Endothelial cell of umbilical vein (primary cell): ENCODE results near the gene C1orf122. TPM values are rescaled to one million over a fixed set of nuclear protein-coding genes. Genes with fewer than 3 reads are reported as not detected.

Experiments
- BruUV-seq: library from RNA; stranded (reverse); fragments of 400-500 nt; replicated peaks from 2 replicates; lab custom pipeline; 2021; lab: Mats Ljungman, UMichigan
- CTCF ChIA-PET: fragments of 300-600, 350-600 bp; sonication (Branson Sonifier 250); formaldehyde crosslinking; loops from one replicate; lab custom pipeline; 2021; ENCODE audit warnings: antibody characterized with exemption, inconsistent platforms; lab: Charles Lee
- POLR2A ChIA-PET: fragments of 300-600, 350-600 bp; sonication (Branson Sonifier 250); formaldehyde crosslinking; loops from one replicate; lab custom pipeline; 2021; ENCODE audit warnings: antibody characterized with exemption, inconsistent platforms; lab: Charles Lee
- DNase-seq: peaks from one replicate; pipeline ENCODE4 v3.0.0-alpha.2; 2011; ENCODE audit warnings: low read depth, low spot score
- FAIRE-seq: peaks from 2 replicates; lab custom pipeline; 2011; peaks lifted over from hg19 to GRCh38; lab: Jason Lieb, UNC
- H2AFZ ChIP-seq: 2 replicates; pipeline ENCODE4 v1.6.0; 2012; ENCODE audit warnings: low read depth, low read length, control low read depth, inconsistent platforms
- H3K27ac ChIP-seq: 2 replicates; pipeline ENCODE4 v1.5.1; 2011; ENCODE audit warnings: low read depth, mild to moderate bottlenecking, control low read depth, low read length, moderate library complexity; ENCODE audit not compliant: insufficient read depth
- H3K27me3 ChIP-seq, 2 experiments: 2 replicates each; pipeline versions ENCODE4 v1.6.0 to v1.6.1; 2011; ENCODE audit warnings: low read length in 2 of 2, mixed read lengths in 1 of 2; ENCODE audit not compliant: control insufficient read depth in 2 of 2, insufficient read depth in 2 of 2
- H3K36me3 ChIP-seq, 2 experiments: 2 replicates in 1 of 2; 3 replicates in 1 of 2; pipeline ENCODE4 v1.5.1; 2011; ENCODE audit warnings: low read length in 2 of 2, mild to moderate bottlenecking in 1 of 2, moderate library complexity in 1 of 2; ENCODE audit not compliant: control insufficient read depth in 2 of 2, insufficient read depth in 2 of 2; ENCODE audit errors: extremely low read depth in 1 of 2
- H3K4me1 ChIP-seq: 3 replicates; pipeline ENCODE4 v1.5.1; 2011; ENCODE audit warnings: mild to moderate bottlenecking, low read length; ENCODE audit not compliant: control insufficient read depth, insufficient read depth; ENCODE audit errors: extremely low read depth
- H3K4me2 ChIP-seq: 2 replicates; pipeline ENCODE4 v1.6.1; 2011; ENCODE audit warnings: low read length, control low read depth, mixed read lengths; ENCODE audit not compliant: insufficient read depth
- H3K4me3 ChIP-seq, 3 experiments: fragments of 200-600 bp in 1 of 3; sonication (generic), shearing (Covaris generic) in 1 of 3; replicated peaks in 1 of 3; 2 replicates each; pipeline ENCODE4 v1.5.1; 2011 to 2016; ENCODE audit warnings: control low read depth in 3 of 3, low read length in 3 of 3, mild to moderate bottlenecking in 2 of 3, inconsistent platforms in 1 of 3, low read depth in 1 of 3, moderate library complexity in 1 of 3; ENCODE audit not compliant: insufficient read depth in 1 of 3
- H3K79me2 ChIP-seq: 2 replicates; pipeline ENCODE4 v1.6.0; 2012; ENCODE audit warnings: low read length, inconsistent platforms; ENCODE audit not compliant: control insufficient read depth, insufficient read depth
- H3K9ac ChIP-seq: replicated peaks from 2 replicates; pipeline ENCODE3; 2011; ENCODE audit warnings: low read length, control low read depth; ENCODE audit not compliant: insufficient read depth; ENCODE audit errors: extremely low read depth
- H3K9me1 ChIP-seq: replicated peaks from 3 replicates; pipeline ENCODE4 v1.6.0; 2011; ENCODE audit warnings: mild to moderate bottlenecking, low read length; ENCODE audit not compliant: control insufficient read depth, insufficient read depth; ENCODE audit errors: extremely low read depth
- H3K9me3 ChIP-seq: replicated peaks from 2 replicates; pipeline ENCODE4 v1.5.1; 2012; ENCODE audit warnings: low read length, inconsistent platforms; ENCODE audit not compliant: control insufficient read depth, insufficient read depth
- H4K20me1 ChIP-seq: replicated peaks from 2 replicates; pipeline ENCODE3; 2011; ENCODE audit warnings: mild to moderate bottlenecking, low read length; ENCODE audit not compliant: control insufficient read depth, insufficient read depth; ENCODE audit errors: extremely low read depth
- EZH2 ChIP-seq: IDR thresholded peaks from 2 replicates; pipeline ENCODE4 v1.6.1; 2012; ENCODE audit warnings: borderline replicate concordance, low read depth, mild to moderate bottlenecking, moderate library complexity, low read length, inconsistent platforms; ENCODE audit not compliant: severe bottlenecking
- FOS ChIP-seq: IDR thresholded peaks from 2 replicates; pipeline ENCODE4 v1.6.1; 2011; ENCODE audit warnings: mild to moderate bottlenecking, low read length, moderate library complexity, borderline replicate concordance; ENCODE audit not compliant: insufficient read depth
- GATA2 ChIP-seq: IDR thresholded peaks from 2 replicates; pipeline ENCODE4 v1.7.0; 2011; ENCODE audit warnings: low read depth, mild to moderate bottlenecking, moderate library complexity, mixed read lengths, low read length; ENCODE audit not compliant: insufficient read length, insufficient read depth
- JUN ChIP-seq: IDR thresholded peaks from 2 replicates; pipeline ENCODE4 v1.6.1; 2011; ENCODE audit warnings: borderline replicate concordance, low read depth; ENCODE audit not compliant: insufficient read length, insufficient read depth
- MYC ChIP-seq: IDR thresholded peaks from one replicate; pipeline ENCODE4 v1.6.1; 2011; ENCODE audit warnings: mild to moderate bottlenecking, low read depth, low read length
- POLR2A ChIP-seq: IDR thresholded peaks from 2 replicates; pipeline ENCODE4 v1.6.1; 2012; ENCODE audit warnings: low read depth, mild to moderate bottlenecking, control low read depth, low read length
- POLR2AphosphoS5 ChIP-seq: IDR thresholded peaks from 2 replicates; pipeline ENCODE4 v1.6.1; 2012; ENCODE audit warnings: low read depth, mild to moderate bottlenecking, control low read depth, low read length, moderate library complexity; ENCODE audit not compliant: insufficient read depth
- dilution Hi-C: fragments of 300-500 bp; cut with MboI; formaldehyde crosslinking; loops from one replicate; pipeline ENCODE4 v1.15.0; 2019; ENCODE audit warnings: low sequenced_read_pairs; ENCODE audit not compliant: extremely low pct_ligation_motif_present
- intact Hi-C: fragments of 100-400 bp; cut with micrococcal nuclease; formaldehyde crosslinking; loops from one replicate; pipeline ENCODE4 v1.10.0; 2022
- polyA plus RNA-seq, 4 experiments: library from polyadenylated mRNA; depleted of rRNA in 3 of 4; stranded (reverse) in 3 of 4; unstranded in 1 of 4; fragments of >200 nt; gene quantifications; 2 replicates each; pipeline versions ENCODE4 v1.2.1 to v1.2.3, GENCODE V29; 2011 to 2012; ENCODE audit warnings: missing spikeins in 1 of 4
- total RNA-seq: library from RNA; stranded (reverse); gene quantifications from 2 replicates; pipeline ENCODE4 v1.2.3, GENCODE V29; 2021
- TF ChIP-seq, protein P1 (sequence below), 2 donors: IDR thresholded peaks; 1 replicate in 1 of 2; 2 replicates in 1 of 2; pipeline ENCODE4 v1.5.1; 2011; ENCODE audit warnings: low read length in 2 of 2, mild to moderate bottlenecking in 2 of 2, moderate library complexity in 2 of 2, control low read depth in 1 of 2, inconsistent platforms in 1 of 2, low read depth in 1 of 2; ENCODE audit not compliant: insufficient read depth in 1 of 2; ENCODE audit errors: extremely low read depth in 1 of 2
- TF ChIP-seq, protein P2 (sequence below): IDR thresholded peaks from 2 replicates; pipeline ENCODE4 v1.6.1; 2011; ENCODE audit not compliant: insufficient read depth, insufficient read length

Gene C1orf122
- total and polyA plus RNA-seq, 2 donors (not counting 3 experiments of a cell fraction or from before 2014, with no cell fraction given): 32.8 to 38.8 TPM

DNA sequence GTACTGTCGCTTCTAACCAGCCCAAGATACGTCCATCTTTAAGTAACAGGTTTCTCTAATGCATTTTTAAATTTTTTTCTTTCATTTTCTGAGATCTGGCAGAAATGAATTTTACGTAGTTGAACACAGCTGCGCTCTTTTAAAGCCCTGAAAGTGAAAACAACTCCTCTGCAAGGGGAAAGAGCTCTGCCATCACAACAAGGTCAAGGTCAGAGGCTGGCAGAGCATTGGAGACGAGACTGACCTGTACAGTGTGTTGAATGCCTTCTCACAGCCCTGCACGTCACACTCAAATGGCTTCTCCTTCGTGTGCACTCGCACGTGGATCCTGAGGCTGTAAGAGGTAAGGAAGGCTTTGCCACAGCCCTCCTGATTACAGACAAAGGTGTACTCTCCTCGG is 32.1 kb downstream of the C1orf122 start:
- dilution Hi-C loops (no loop called here), intact Hi-C loops (no loop called here)
- no peak overlapping the region for H3K4me2 ChIP-seq
- ChIA-PET POLR2A (no interaction called here), CTCF (no interaction called here)
- H4K20me1 ChIP-seq: no peaks in the 10 kb centered on the region
- H3K9ac ChIP-seq: no peak overlapping the region
- no peak overlapping the region for H3K4me3 ChIP-seq
- TF ChIP-seq EZH2: no peak
- TF ChIP-seq, protein P1, sequence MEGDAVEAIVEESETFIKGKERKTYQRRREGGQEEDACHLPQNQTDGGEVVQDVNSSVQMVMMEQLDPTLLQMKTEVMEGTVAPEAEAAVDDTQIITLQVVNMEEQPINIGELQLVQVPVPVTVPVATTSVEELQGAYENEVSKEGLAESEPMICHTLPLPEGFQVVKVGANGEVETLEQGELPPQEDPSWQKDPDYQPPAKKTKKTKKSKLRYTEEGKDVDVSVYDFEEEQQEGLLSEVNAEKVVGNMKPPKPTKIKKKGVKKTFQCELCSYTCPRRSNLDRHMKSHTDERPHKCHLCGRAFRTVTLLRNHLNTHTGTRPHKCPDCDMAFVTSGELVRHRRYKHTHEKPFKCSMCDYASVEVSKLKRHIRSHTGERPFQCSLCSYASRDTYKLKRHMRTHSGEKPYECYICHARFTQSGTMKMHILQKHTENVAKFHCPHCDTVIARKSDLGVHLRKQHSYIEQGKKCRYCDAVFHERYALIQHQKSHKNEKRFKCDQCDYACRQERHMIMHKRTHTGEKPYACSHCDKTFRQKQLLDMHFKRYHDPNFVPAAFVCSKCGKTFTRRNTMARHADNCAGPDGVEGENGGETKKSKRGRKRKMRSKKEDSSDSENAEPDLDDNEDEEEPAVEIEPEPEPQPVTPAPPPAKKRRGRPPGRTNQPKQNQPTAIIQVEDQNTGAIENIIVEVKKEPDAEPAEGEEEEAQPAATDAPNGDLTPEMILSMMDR (IDR thresholded peaks at IDR 0.05; ENCODE audit: extremely low read depth in 1 of 2, insufficient read depth in 1 of 2, low read depth in 1 of 2, low read length in 2 of 2): no peak
- no peak for TF ChIP-seq JUN
- TF ChIP-seq GATA2: no peak
- TF ChIP-seq POLR2AphosphoS5: no peak
- TF ChIP-seq, protein P2, sequence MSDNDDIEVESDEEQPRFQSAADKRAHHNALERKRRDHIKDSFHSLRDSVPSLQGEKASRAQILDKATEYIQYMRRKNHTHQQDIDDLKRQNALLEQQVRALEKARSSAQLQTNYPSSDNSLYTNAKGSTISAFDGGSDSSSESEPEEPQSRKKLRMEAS: no peak
- TF ChIP-seq MYC: no peak
- TF ChIP-seq POLR2A: no peak
- no peak for TF ChIP-seq FOS
- no TSS peak for BruUV-seq
- no peak for DNase-seq
- H3K27me3 ChIP-seq: no peaks in the 10 kb centered on the region
- no peaks in the 10 kb centered on the region for H3K9me1 ChIP-seq
- peaks cover 10% of the 10 kb centered on the region in 2 experiments for H3K36me3 ChIP-seq
- H3K79me2 ChIP-seq: peaks cover 11% of the 10 kb centered on the region
- H3K4me1 ChIP-seq: no peaks in the 10 kb centered on the region
- H2AFZ ChIP-seq: no peak overlapping the region
- no peak overlapping the region for H3K27ac ChIP-seq
- FAIRE-seq: no peak
- no peaks in the 10 kb centered on the region for H3K9me3 ChIP-seq
